AG04450 (cell line): ENCODE data around the gene VPS54. TPM values are rescaled to one million over a fixed set of nuclear protein-coding genes. Genes with fewer than 3 reads are reported as not detected.
"Not testable (repeated sequence)": the region's sequence is repeated elsewhere in the genome, so short reads cannot be mapped to it uniquely, and the experiment has no call there.

Experiments
- CTCF ChIA-PET: fragments of 300-600, 350-600 bp; formaldehyde crosslinking; extraction: SDS; loops from one replicate; lab custom pipeline; 2022; ENCODE audit warnings: antibody characterized with exemption, inconsistent platforms; lab: Charles Lee
- POLR2A ChIA-PET: fragments of 350-600 bp; formaldehyde crosslinking; extraction: SDS; loops from one replicate; lab custom pipeline; 2021; ENCODE audit warnings: antibody characterized with exemption, inconsistent platforms; lab: Yijun Ruan, JAX
- DNase-seq: peaks from one replicate; pipeline ENCODE4 v3.0.0-alpha.2; 2011; ENCODE audit warnings: low read depth, low spot score
- H3K27ac ChIP-seq: one replicate; pipeline ENCODE4 v1.5.1; 2012; ENCODE audit warnings: low read depth, low read length, control low read depth
- H3K27me3 ChIP-seq: one replicate; pipeline ENCODE4 v1.6.0; 2012; ENCODE audit warnings: low read length; ENCODE audit not compliant: control insufficient read depth, insufficient read depth
- H3K4me3 ChIP-seq: 2 replicates; pipeline ENCODE4 v1.5.1; 2011; ENCODE audit warnings: mild to moderate bottlenecking, low read depth, low read length, control low read depth
- H3K9me3 ChIP-seq: 2 replicates; pipeline ENCODE4 v1.5.1; 2012; ENCODE audit warnings: low read length; ENCODE audit not compliant: control insufficient read depth, insufficient read depth
- CTCF ChIP-seq: IDR thresholded peaks from 2 replicates; pipeline ENCODE4 v1.5.1; 2011; ENCODE audit warnings: low read depth, low read length, control low read depth, inconsistent platforms
- polyA plus RNA-seq: library from polyadenylated mRNA; depleted of rRNA; stranded (reverse); fragments of >200 nt; gene quantifications from 2 replicates; pipeline ENCODE4 v1.2.3, GENCODE V29; 2011

VPS54 gene
- polyA plus RNA-seq, 1 experiment = 21.9 TPM

GRCh38 chr2:63993871-63994270 lies 25.4 kb downstream of the VPS54 start:
- TF ChIP-seq CTCF = no peak
- CTCF ChIA-PET = no interaction called here

GRCh38 chr2:63993130-63993584 lies 26.1 kb downstream of the VPS54 start:
- DNase-seq, H3K27me3 ChIP-seq, CTCF ChIA-PET, H3K9me3 ChIP-seq, H3K4me3 ChIP-seq, H3K27ac ChIP-seq, POLR2A ChIA-PET: not testable (repeated sequence)

More at GRCh38 chr2:63993871-63994270, 25.4 kb downstream of the VPS54 start:
- Histone ChIP-seq H3K4me3 (no peak overlapping the region), H3K9me3 (peaks cover 4% of the 10 kb centered on the region; the same call in 1 of the 2 replicates), H3K27me3 (no peaks in the 10 kb centered on the region), H3K27ac (no peak overlapping the region)
- POLR2A ChIA-PET = no interaction called here
- DNase-seq = no peak

GRCh38 chr2:63992061-63992685 lies 27.1 kb downstream of the VPS54 start:
- Histone ChIP-seq H3K4me3 (no peak overlapping the region), H3K27ac (no peak overlapping the region), H3K27me3 (no peaks in the 10 kb centered on the region), H3K9me3 (peaks cover 4% of the 10 kb centered on the region; the same call in 1 of the 2 replicates)
- no peak for DNase-seq
- POLR2A ChIA-PET = no interaction called here
- TF ChIP-seq CTCF = no peak
- CTCF ChIA-PET = no interaction called here

- H3K27me3 ChIP-seq, DNase-seq, POLR2A ChIA-PET, H3K27ac ChIP-seq, CTCF ChIA-PET, H3K4me3 ChIP-seq, H3K9me3 ChIP-seq: not testable (repeated sequence)
These were observed 27.8 kb downstream of the VPS54 start for GRCh38 chr2:63991173-63991999.

- H3K27me3 ChIP-seq = no peaks in the 10 kb centered on the region
- no peak overlapping the region for H3K27ac ChIP-seq
- POLR2A ChIA-PET = no interaction called here
- no peak overlapping the region for H3K4me3 ChIP-seq
- peaks cover 4% of the 10 kb centered on the region; the same call in 1 of the 2 replicates for H3K9me3 ChIP-seq
- CTCF ChIA-PET = no interaction called here
- DNase-seq = no peak
- no peak for TF ChIP-seq CTCF
These were observed 29.2 kb downstream of the VPS54 start for GRCh38 chr2:63990072-63990471.

- H3K27ac ChIP-seq, H3K27me3 ChIP-seq, CTCF ChIA-PET, DNase-seq, POLR2A ChIA-PET, H3K9me3 ChIP-seq, H3K4me3 ChIP-seq: not testable (repeated sequence)
These were observed 30.3 kb downstream of the VPS54 start for GRCh38 chr2:63988842-63989436.
